IMR-90 (cell line): ENCODE measurements around the gene AMELX. TPM values are rescaled to one million over a fixed set of nuclear protein-coding genes. Genes with fewer than 3 reads are reported as not detected.

ENCODE experiments used
- ATAC-seq: fragments of 200-7000 bp; cut with Tn5 transposase; 2 replicates; pipeline ENCODE4 v1.9.1; 2020; ENCODE audit warnings: low read depth, mild to moderate bottlenecking, moderate library complexity
- BruUV-seq: library from RNA; stranded (reverse); fragments of 400-500 nt; replicated peaks from 2 replicates; lab custom pipeline; 2021; lab: Mats Ljungman, UMichigan
- CTCF ChIA-PET: fragments of 300-600 bp; formaldehyde crosslinking; extraction: SDS; loops from one replicate; lab custom pipeline; 2021; ENCODE audit warnings: antibody characterized with exemption; lab: Yijun Ruan, JAX
- POLR2A ChIA-PET: fragments of 300-600 bp; sonication (Branson Sonifier 250); formaldehyde crosslinking; loops from one replicate; lab custom pipeline; 2022; ENCODE audit warnings: antibody characterized with exemption; ENCODE audit not compliant: unreplicated experiment; lab: Charles Lee
- DNase-seq: peaks from one replicate; pipeline ENCODE4 v3.0.0; 2013
- H2AFZ ChIP-seq: replicated peaks from 2 replicates; pipeline ENCODE3; 2013; ENCODE audit warnings: low read length, mild to moderate bottlenecking; ENCODE audit not compliant: poor library complexity
- H2AK5ac ChIP-seq: 2 replicates; pipeline ENCODE4 v1.6.1; 2013; ENCODE audit warnings: low read depth, low read length, inconsistent platforms
- H2AK9ac ChIP-seq: replicated peaks from 2 replicates; pipeline ENCODE3; 2013; ENCODE audit warnings: mild to moderate bottlenecking, low read depth, low read length, moderate library complexity; ENCODE audit not compliant: poor library complexity
- H2BK120ac ChIP-seq: 2 replicates; pipeline ENCODE4 v1.6.1; 2013; ENCODE audit warnings: low read depth, low read length, inconsistent platforms
- H2BK15ac ChIP-seq: 3 replicates; pipeline ENCODE4 v1.6.1; 2013; ENCODE audit warnings: low read depth, low read length, inconsistent platforms
- H2BK20ac ChIP-seq: 2 replicates; pipeline ENCODE4 v1.6.1; 2013; ENCODE audit warnings: low read depth, mild to moderate bottlenecking, inconsistent platforms, low read length, moderate library complexity
- H2BK5ac ChIP-seq: 2 replicates; pipeline ENCODE4 v1.6.1; 2013; ENCODE audit warnings: mild to moderate bottlenecking, low read depth, low read length, inconsistent platforms; ENCODE audit not compliant: poor library complexity, severe bottlenecking
- H3K14ac ChIP-seq: replicated peaks from 2 replicates; pipeline ENCODE4 v1.6.1; 2013; ENCODE audit warnings: low read depth, low read length, inconsistent platforms
- H3K18ac ChIP-seq: 2 replicates; pipeline ENCODE4 v1.6.1; 2013; ENCODE audit warnings: low read depth, low read length, control low read depth
- H3K23ac ChIP-seq: 2 replicates; pipeline ENCODE4 v1.6.1; 2013; ENCODE audit warnings: low read depth, low read length, inconsistent platforms
- H3K27ac ChIP-seq: 2 replicates; pipeline ENCODE4 v1.5.1; 2013; ENCODE audit warnings: mild to moderate bottlenecking, control low read depth, low read length; ENCODE audit not compliant: insufficient read depth
- H3K27me3 ChIP-seq: 2 replicates; pipeline ENCODE4 v1.6.1; 2013; ENCODE audit warnings: low read length; ENCODE audit not compliant: control insufficient read depth, insufficient read depth
- H3K36me3 ChIP-seq: 2 replicates; pipeline ENCODE4 v1.6.1; 2013; ENCODE audit warnings: low read length, mixed read lengths; ENCODE audit not compliant: control insufficient read depth, insufficient read depth
- H3K4ac ChIP-seq: 2 replicates; pipeline ENCODE4 v1.6.1; 2013; ENCODE audit warnings: low read depth, low read length, inconsistent platforms
- H3K4me1 ChIP-seq: 2 replicates; pipeline ENCODE4 v1.6.1; 2013; ENCODE audit warnings: low read length, mixed read lengths; ENCODE audit not compliant: control insufficient read depth, insufficient read depth
- H3K4me2 ChIP-seq: 2 replicates; pipeline ENCODE4 v1.6.1; 2013; ENCODE audit warnings: low read depth, mild to moderate bottlenecking, control low read depth, low read length, moderate library complexity
- H3K4me3 ChIP-seq: 2 replicates; pipeline ENCODE4 v1.5.1; 2013; ENCODE audit warnings: low read depth, mild to moderate bottlenecking, control low read depth, low read length, moderate library complexity; ENCODE audit not compliant: insufficient read depth
- H3K56ac ChIP-seq: 2 replicates; pipeline ENCODE4 v1.6.1; 2013; ENCODE audit warnings: low read length, inconsistent platforms; ENCODE audit not compliant: insufficient read depth; ENCODE audit errors: extremely low read depth
- H3K79me1 ChIP-seq, 2 experiments: 2 replicates each; pipeline ENCODE4 v1.6.1; 2013; ENCODE audit warnings: low read length in 2 of 2, inconsistent platforms in 1 of 2, low read depth in 1 of 2
- H3K9ac ChIP-seq: 2 replicates; pipeline ENCODE4 v1.6.1; 2013; ENCODE audit warnings: low read depth, low read length, control low read depth
- H3K9me1 ChIP-seq: 2 replicates; pipeline ENCODE4 v1.6.1; 2013; ENCODE audit warnings: low read length, inconsistent platforms; ENCODE audit not compliant: insufficient read depth
- H3K9me3 ChIP-seq: 2 replicates; pipeline ENCODE4 v1.6.1; 2013; ENCODE audit warnings: low read length; ENCODE audit not compliant: control insufficient read depth, insufficient read depth
- H4K20me1 ChIP-seq: 2 replicates; pipeline ENCODE4 v1.6.1; 2013; ENCODE audit warnings: low read length, inconsistent platforms; ENCODE audit not compliant: insufficient read depth
- H4K5ac ChIP-seq: 2 replicates; pipeline ENCODE4 v1.6.1; 2013; ENCODE audit warnings: mild to moderate bottlenecking, low read depth, low read length, control low read depth
- H4K8ac ChIP-seq, 2 experiments: 2 replicates each; pipeline ENCODE4 v1.6.1; 2013; ENCODE audit warnings: low read depth in 2 of 2, low read length in 2 of 2, control low read depth in 1 of 2, inconsistent platforms in 1 of 2
- H4K91ac ChIP-seq: 2 replicates; pipeline ENCODE4 v1.6.1; 2013; ENCODE audit warnings: low read depth, low read length, inconsistent platforms; ENCODE audit not compliant: insufficient read depth
- BHLHE40 ChIP-seq: fragments of 150-350 bp; IDR thresholded peaks from 2 replicates; pipeline ENCODE4 v1.6.1; 2016; ENCODE audit warnings: mild to moderate bottlenecking, low read depth, low read length
- CEBPB ChIP-seq: IDR thresholded peaks from 2 replicates; pipeline ENCODE4 v1.6.1; 2012; ENCODE audit warnings: low read depth, low read length, improper control_type of control experiment
- CHD1 ChIP-seq: IDR thresholded peaks from 2 replicates; pipeline ENCODE4 v1.6.1; 2012; ENCODE audit warnings: low read depth, low read length, improper control_type of control experiment
- FOS ChIP-seq: fragments of 150-350 bp; IDR thresholded peaks from 2 replicates; pipeline ENCODE4 v1.6.1; 2016; ENCODE audit warnings: low read depth, low read length
- MAFK ChIP-seq: IDR thresholded peaks from 2 replicates; pipeline ENCODE4 v1.6.1; 2012; ENCODE audit warnings: low read depth, low read length, improper control_type of control experiment
- MAZ ChIP-seq: IDR thresholded peaks from 2 replicates; pipeline ENCODE4 v1.6.1; 2012; ENCODE audit warnings: low read depth, mild to moderate bottlenecking, low read length, improper control_type of control experiment, moderate library complexity, borderline replicate concordance
- MXI1 ChIP-seq: IDR thresholded peaks from 2 replicates; pipeline ENCODE4 v1.6.1; 2012; ENCODE audit warnings: low read depth, mild to moderate bottlenecking, low read length, moderate library complexity, borderline replicate concordance
- NFE2L2 ChIP-seq: fragments of 150-350 bp; IDR thresholded peaks from 2 replicates; pipeline ENCODE4 v1.6.1; 2016; ENCODE audit warnings: low read depth, mild to moderate bottlenecking, low read length
- POLR2A ChIP-seq: IDR thresholded peaks from 2 replicates; pipeline ENCODE4 v1.6.1; 2012; ENCODE audit warnings: mild to moderate bottlenecking, low read depth, low read length
- RAD21 ChIP-seq: IDR thresholded peaks from 2 replicates; pipeline ENCODE4 v1.6.1; 2012; ENCODE audit warnings: low read length, improper control_type of control experiment
- RCOR1 ChIP-seq: IDR thresholded peaks from 2 replicates; pipeline ENCODE4 v1.6.1; 2012; ENCODE audit warnings: mild to moderate bottlenecking, low read length, improper control_type of control experiment; ENCODE audit not compliant: insufficient replicate concordance
- RFX5 ChIP-seq: IDR thresholded peaks from 2 replicates; pipeline ENCODE4 v1.8.0; 2012; ENCODE audit warnings: low read depth, mild to moderate bottlenecking, low read length, moderate library complexity
- SMC3 ChIP-seq: fragments of 150-350 bp; IDR thresholded peaks from 2 replicates; pipeline ENCODE4 v1.6.1; 2016; ENCODE audit warnings: low read depth, mild to moderate bottlenecking, antibody characterized with exemption, low read length, moderate library complexity
- WGBS, 2 experiments: methylation state at CpG; one replicate each; pipeline versions ENCODE4 v1.1.5 to v1.1.7; 2013; ENCODE audit warnings: missing lambda C conversion rate in 2 of 2; ENCODE audit not compliant: insufficient read length in 1 of 2; ENCODE audit errors: extremely low coverage in 2 of 2; 5-methylcytosine and 5-hydroxymethylcytosine counted together
- dilution Hi-C: fragments of 300-500 bp; cut with HindIII; formaldehyde crosslinking; loops from one replicate; pipeline ENCODE4 v1.14.3; 2018; ENCODE audit warnings: low sequenced_read_pairs; ENCODE audit not compliant: unreplicated experiment
- in situ Hi-C: fragments of 300-500 bp; cut with MboI; formaldehyde crosslinking; loops from 3 replicates; pipeline ENCODE4 v1.14.3; 2019; ENCODE audit warnings: low sequenced_read_pairs, inconsistent platforms, mixed read lengths
- intact Hi-C: fragments of 100-400 bp; cut with micrococcal nuclease; formaldehyde crosslinking; loops from 2 replicates; pipeline ENCODE4 v1.10.0; 2022
- polyA plus RNA-seq, 3 experiments: library from polyadenylated mRNA; depleted of rRNA; stranded (reverse); fragments of >200 nt; gene quantifications; 2 replicates each; pipeline ENCODE4 v1.2.3, GENCODE V29; 2012; ENCODE audit warnings: low replicate concordance in 1 of 3
- total RNA-seq: library from RNA; depleted of rRNA; stranded (reverse); fragments of >200 nt; gene quantifications from 2 replicates; pipeline ENCODE4 v1.2.3, GENCODE V29; 2012
- TF ChIP-seq, protein P1 (sequence below): fragments of 150-350 bp; IDR thresholded peaks from 2 replicates; pipeline ENCODE4 v1.6.1; 2016; ENCODE audit warnings: low read depth, mild to moderate bottlenecking, low read length, moderate library complexity, borderline replicate concordance
- TF ChIP-seq, protein P2 (sequence below): conservative IDR thresholded peaks from 2 replicates; pipeline ENCODE4 v1.5.1; 2012; ENCODE audit warnings: mild to moderate bottlenecking, low read depth, low read length, improper control_type of control experiment
- TF ChIP-seq, protein P3 (sequence below): fragments of 150-350 bp; IDR thresholded peaks from 2 replicates; pipeline ENCODE4 v1.6.1; 2017; ENCODE audit warnings: mild to moderate bottlenecking, antibody characterized with exemption, low read length, low read depth

The AMELX gene
- total and polyA plus RNA-seq, 2 of the 4 experiments (the other 2 are of a cell fraction): not detected

DNA sequence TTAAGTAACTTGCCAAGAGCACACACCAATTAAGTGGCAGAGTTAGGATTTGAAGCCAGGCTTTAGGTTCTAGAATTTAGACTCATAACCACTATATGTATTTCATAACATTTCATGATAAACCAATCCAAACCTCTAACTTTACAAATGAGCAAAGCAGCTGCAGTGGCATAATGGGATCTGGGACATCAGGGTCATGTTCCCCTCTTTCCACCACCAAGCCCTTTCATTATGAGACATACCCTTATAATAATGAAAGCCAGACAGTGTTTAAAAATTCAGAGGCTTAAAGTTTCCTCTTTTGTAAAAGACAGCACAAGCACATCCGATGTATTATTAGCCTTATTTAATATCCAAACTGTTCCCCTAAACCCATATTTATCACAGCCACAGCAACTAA lies 28.3 kb upstream of the AMELX start:
- Histone ChIP-seq H3K9me1 (no peaks in the 10 kb centered on the region), H3K14ac (no peak overlapping the region), H3K9ac (no peak overlapping the region), H4K20me1 (no peaks in the 10 kb centered on the region), H4K8ac (no peak overlapping the region), H2AK9ac (no peak overlapping the region), H3K4me3 (no peak overlapping the region), H2BK5ac (no peak overlapping the region), H2BK120ac (no peak overlapping the region), H2AFZ (no peak overlapping the region), H3K4me2 (no peak overlapping the region), H2BK15ac (no peak overlapping the region), H3K18ac (no peak overlapping the region), H4K91ac (no peak overlapping the region), H3K79me1 (no peaks in the 10 kb centered on the region), H2BK20ac (no peak overlapping the region), H4K5ac (no peak overlapping the region), H3K27ac (no peak overlapping the region), H3K36me3 (no peaks in the 10 kb centered on the region), H3K4ac (no peak overlapping the region), H2AK5ac (no peak overlapping the region), H3K23ac (no peak overlapping the region), H3K9me3 (no peaks in the 10 kb centered on the region), H3K4me1 (peaks cover 7% of the 10 kb centered on the region), H3K56ac (no peak overlapping the region), H3K27me3 (no peaks in the 10 kb centered on the region)
- no TSS peak for BruUV-seq
- ChIA-PET CTCF (no interaction called here), POLR2A (no interaction called here)
- in situ Hi-C loops: no loop called here
- no CpG with 5 or more reads among the region's 1 CpG for WGBS, 2 experiments
- dilution Hi-C loops: no loop called here
- DNase-seq: no peak
- intact Hi-C loops: no loop called here
- no peak for ATAC-seq
- TF ChIP-seq SMC3 (no peak), MXI1 (no peak), BHLHE40 (no peak), RFX5 (no peak), FOS (no peak), CEBPB (no peak), CHD1 (no peak), NFE2L2 (no peak), RAD21 (no peak), POLR2A (no peak), RCOR1 (no peak), MAZ (no peak), MAFK (no peak)
- TF ChIP-seq, protein P1, sequence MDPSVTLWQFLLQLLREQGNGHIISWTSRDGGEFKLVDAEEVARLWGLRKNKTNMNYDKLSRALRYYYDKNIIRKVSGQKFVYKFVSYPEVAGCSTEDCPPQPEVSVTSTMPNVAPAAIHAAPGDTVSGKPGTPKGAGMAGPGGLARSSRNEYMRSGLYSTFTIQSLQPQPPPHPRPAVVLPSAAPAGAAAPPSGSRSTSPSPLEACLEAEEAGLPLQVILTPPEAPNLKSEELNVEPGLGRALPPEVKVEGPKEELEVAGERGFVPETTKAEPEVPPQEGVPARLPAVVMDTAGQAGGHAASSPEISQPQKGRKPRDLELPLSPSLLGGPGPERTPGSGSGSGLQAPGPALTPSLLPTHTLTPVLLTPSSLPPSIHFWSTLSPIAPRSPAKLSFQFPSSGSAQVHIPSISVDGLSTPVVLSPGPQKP: no peak
- TF ChIP-seq, protein P2, sequence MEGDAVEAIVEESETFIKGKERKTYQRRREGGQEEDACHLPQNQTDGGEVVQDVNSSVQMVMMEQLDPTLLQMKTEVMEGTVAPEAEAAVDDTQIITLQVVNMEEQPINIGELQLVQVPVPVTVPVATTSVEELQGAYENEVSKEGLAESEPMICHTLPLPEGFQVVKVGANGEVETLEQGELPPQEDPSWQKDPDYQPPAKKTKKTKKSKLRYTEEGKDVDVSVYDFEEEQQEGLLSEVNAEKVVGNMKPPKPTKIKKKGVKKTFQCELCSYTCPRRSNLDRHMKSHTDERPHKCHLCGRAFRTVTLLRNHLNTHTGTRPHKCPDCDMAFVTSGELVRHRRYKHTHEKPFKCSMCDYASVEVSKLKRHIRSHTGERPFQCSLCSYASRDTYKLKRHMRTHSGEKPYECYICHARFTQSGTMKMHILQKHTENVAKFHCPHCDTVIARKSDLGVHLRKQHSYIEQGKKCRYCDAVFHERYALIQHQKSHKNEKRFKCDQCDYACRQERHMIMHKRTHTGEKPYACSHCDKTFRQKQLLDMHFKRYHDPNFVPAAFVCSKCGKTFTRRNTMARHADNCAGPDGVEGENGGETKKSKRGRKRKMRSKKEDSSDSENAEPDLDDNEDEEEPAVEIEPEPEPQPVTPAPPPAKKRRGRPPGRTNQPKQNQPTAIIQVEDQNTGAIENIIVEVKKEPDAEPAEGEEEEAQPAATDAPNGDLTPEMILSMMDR: no peak
- TF ChIP-seq, protein P3, sequence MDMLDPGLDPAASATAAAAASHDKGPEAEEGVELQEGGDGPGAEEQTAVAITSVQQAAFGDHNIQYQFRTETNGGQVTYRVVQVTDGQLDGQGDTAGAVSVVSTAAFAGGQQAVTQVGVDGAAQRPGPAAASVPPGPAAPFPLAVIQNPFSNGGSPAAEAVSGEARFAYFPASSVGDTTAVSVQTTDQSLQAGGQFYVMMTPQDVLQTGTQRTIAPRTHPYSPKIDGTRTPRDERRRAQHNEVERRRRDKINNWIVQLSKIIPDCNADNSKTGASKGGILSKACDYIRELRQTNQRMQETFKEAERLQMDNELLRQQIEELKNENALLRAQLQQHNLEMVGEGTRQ: no peak
